Activated naive CD4-positive, alpha-beta T cell (primary cell): Measurements from ENCODE around the gene SNAPC2.
"Not testable (repeated sequence)": the region's sequence is repeated elsewhere in the genome, so short reads cannot be mapped to it uniquely, and the experiment has no call there.

Source experiments
- DNase-seq, 4 experiments: peaks; one replicate each; lab custom pipeline; 2025; lab: John Stamatoyannopoulos, UW

SNAPC2 gene

DNA sequence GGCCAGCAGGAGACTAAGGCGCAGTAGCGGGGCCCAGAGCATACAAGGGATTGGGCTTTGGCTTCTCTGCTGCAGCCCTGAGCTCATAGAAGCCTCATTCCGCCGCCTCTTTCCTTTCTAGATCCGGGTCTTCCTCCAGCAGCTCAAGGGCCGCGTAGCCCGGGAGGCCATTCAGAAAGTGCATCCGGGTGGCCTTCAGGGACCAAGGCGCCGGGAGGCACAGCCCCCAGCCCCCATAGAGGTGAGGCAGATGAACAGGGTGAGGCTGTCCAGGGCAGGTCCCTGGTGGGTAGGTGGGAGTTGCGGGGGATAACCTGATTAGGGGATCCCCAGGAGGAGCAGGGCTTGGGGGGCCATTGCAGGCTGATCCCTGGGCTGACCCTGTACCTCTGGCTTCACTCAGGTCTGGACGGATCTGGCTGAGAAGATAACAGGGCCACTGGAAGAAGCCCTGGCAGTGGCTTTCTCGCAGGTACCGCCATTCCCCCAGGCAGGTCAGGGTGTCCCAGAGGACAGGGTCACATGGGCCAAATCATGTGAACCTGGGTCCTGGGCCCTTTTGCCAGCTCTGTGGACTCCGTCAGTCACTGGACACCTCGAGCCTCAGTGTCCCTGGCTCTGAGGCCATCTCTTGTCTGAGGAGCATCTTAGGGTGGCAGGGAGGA lies 1.3 kb downstream of the SNAPC2 start:
- no peak for DNase-seq

DNA sequence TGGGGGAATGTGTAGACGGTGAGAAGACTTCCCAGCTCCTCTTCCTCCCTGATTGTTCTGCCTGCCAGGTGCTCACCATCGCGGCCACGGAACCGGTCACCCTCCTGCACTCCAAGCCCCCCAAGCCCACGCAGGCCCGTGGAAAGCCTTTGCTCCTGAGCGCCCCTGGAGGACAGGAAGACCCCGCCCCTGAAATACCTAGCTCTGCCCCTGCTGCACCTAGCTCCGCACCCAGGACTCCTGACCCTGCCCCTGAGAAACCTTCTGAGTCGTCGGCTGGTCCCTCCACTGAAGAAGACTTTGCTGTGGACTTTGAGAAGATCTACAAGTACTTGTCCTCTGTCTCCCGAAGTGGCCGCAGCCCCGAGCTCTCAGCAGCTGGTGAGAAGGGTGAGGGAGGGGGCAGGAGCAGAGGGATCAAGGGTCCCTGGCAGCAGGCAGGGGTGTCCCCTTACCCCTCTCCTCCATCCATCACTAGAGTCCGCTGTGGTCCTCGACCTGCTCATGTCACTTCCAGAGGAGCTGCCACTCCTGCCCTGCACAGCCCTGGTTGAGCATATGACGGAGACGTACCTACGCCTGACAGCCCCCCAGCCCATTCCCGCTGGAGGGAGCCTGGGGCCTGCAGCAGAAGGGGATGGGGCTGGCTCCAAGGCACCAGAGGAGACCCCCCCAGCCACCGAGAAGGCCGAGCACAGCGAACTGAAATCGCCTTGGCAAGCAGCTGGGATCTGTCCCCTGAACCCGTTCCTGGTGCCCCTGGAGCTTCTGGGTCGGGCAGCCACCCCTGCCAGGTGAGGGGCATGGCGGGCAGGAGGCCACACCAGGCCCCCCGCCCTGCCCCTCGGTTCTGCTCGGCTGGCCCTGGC lies 2.1 kb downstream of the SNAPC2 start:
- DNase-seq, result no peak

DNA sequence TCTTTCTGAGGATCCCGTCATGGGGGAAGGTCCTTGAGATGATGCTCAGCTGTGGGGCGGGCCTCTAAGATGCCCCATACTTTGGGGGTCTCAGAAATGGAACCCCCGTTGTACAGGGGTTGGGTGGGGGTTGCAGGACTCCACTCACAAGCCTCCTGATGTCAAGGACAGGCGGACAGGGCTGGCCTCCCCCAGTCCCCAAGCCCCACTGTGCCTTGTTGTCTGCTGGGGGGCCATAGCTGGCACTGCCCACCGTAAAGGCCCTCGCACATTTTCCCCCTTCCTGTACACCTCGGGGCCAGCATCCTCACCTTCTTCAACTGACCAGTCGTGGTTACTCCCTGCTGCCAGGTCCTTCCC lies 2.7 kb downstream of the SNAPC2 start:
- DNase-seq, result no peak

DNA sequence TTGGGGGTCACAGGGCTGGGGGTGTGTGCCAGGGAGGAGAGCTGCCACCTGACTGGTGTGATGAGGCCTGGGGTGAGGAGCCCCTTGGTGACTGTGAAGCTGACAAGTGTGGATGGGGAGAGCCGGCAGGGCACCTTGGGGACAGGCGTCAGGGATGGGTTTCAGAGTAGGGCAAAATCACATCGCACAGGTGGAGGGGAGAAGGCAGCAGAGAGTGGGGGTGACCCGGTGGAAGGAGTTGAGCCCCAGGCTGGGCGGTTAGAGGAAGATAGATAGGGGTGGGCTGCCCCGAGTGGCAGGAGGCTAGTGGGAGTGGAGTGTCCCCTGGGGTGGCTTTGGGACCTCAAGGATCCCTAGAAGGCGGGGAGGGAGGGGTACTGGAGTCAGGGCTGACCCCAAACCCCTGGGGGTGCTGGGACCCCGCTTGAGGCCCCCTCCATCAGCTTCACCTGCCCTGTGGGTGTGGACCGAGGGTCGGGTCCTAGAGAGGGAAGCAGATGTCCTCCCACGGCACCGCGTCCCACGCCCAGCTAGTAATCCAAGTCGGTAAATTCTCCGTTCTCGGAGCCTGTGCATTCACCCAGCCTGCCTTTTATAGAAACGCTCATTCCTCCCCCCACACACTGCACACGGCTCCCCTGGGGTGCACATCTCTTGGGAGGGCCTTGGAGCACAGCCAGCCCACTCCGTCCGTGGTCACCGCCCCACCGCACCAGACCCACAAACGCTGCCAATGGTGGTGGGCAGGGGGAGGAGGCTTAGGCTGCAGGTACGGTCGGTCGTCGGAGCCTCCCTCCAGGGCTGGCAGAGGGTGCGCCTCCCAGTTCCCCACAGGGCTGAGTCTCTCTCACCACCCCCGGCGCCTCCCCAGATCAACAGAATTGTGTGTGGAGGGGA lies 3.4 kb downstream of the SNAPC2 start:
- DNase-seq, result no peak

DNA sequence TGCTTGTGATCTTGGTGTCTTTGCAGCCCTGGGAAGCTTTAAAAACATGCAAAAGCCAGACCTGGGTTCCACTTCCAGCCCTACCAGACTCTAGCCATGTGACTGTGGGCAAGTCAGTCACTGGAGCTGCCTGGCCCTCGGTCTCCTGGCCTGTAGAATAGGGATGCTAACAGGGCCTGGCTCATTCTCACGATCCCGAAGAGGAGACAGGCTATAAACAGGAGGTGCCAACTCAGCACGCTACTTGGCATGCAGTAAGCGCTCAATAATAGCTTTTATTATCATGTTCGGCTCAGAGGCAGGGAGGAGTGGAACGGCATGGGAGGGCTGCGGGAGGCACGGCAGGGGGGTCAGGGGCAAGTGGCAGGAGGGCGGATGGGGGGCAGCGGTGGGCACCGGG lies 4.1 kb downstream of the SNAPC2 start:
- DNase-seq, result no peak

DNA sequence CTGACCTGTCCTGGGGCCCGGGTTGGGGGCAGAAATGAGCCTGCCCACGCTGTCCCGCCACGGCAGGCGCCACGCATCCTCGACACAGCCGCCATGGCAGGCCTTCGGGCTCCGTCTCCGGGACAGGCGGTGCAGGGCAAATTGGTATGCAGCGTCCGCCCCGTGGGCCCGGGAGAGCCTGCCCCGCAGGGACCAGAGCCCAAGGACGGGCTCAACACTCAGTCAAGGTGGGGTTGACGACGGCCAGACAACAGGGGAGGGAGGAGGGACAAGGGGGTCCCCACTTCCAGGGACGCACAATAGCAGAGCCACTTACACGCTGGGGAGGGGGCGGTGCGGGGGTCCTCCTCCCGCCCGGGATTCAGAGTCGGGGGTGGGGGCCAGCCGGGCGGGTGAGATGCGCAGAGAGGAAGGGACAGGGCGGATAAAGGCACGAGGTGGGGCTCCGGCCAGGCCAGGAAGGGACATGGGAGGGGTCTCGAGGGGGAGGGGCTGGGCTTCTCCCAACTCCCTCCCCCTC lies 4.6 kb downstream of the SNAPC2 start:
- no peak for DNase-seq

DNA sequence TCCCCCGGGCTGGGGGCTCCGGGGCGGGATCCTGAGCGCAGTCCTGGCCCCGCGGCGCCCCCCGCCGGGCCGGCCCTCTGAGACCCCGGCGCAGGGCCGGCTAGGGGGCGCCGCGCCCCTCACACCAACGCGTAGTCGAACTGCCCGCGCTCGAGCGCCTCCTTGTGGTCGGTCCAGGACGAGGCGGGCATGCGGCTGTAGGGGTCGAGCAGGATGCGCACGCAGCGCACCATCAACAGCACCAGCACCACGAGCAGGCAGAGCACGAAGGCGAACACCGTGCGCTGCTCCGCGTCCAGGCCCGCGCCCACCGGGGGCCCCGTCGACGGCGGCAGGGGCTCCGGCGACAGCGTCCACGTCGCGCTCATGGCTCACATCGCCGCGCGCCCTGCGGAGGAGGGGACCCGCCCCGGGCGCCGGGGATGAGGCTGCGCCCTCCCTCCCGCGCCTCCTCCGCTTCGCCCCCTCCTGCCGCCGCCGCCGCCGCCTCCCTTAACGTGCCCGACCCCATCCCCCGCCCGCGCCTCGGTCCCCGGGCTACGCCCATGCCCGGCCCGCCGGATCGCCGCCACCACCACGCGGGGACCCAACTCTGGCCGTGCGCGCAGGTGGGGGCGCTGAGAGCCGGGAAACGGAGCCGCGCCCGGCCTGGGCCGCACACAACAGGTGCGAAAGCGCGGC lies 5.2 kb downstream of the SNAPC2 start:
- peak; percentile 52 to 71 (median 63) for DNase-seq

DNA sequence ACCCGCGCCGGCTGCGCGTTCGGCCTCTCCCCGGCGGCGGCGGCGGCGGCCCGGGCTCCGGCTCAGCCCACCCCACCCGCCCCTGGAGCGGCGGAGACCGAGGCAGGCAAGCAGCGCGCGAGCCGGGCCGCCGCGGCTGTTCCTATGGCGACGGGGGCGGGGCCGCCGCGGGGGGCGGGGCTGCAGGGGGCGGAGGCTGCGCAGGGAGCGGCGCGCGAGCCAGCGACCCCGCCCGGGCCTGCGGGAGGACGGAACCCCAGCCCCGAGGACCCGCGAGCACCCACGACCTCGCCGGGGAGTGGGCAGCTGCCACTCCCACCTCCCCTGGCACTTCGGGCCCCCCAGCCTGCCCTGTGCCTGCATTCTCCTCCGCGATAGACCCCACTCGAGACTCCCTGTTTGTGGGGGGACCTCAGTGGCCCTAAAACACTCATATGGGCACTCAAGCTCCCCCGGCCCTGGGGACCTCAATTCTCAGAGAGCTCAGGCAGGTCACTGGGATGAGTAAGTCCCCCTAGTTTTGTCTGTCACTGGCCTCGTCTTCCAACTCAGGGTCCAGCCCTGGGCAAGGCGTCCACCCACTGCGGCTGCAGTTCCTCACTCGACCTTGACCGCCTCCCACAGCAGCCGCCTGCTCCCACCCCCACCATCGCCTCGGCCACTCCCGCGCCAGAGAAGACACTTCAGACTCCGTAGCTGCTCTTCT lies 6.0 kb downstream of the SNAPC2 start, which contains the start of gene CTXN1:
CTXN1 (minus strand) TSS at position 115 of the 706 bp plus-strand sequence. CDS start 597 bp downstream, outside the sequence.
- DNase-seq, result peak; percentile 30 to 81 (median 54)

DNA sequence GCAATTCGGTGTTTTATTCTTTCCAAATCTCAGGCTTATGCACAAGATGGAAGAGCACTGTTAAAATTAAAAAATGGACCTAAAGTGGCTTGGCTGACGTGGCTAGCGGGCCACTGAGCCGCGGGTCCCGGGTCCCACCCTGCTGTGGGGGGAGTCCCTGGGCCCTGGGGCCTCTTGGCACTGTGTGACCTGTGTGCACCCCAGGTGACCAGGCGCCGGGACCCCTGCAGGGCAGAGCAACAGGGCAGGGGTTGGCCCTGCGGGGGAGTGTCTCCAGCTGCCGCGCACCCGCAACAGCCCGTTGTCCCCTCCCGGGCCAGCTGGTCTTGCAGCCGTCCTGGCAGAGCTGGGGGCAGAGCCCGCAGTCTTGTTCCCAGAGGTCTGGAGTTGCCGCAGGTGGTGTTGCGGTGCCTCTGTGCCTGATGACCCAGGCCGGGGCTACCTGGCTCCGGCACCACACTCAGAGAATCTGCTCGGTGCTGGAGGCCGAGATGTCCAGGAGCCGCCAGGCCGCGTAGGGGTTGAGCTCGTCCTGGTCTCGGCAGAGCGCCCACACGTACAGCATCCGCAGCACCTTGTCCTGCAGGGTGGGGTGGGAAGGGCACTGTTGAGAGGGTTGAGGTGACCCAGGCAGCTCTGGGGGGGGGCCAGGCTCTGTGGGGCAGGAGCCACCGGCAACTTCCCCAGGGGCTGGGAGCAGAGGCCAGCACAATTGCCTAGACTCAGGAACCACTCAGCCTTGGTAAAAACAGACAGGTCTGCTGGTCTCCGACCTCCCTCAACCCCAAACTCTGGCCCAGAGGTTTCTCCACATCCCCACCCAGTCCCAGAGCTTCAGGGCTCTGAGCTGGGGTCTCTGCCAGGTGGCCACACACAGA lies 6.8 kb downstream of the SNAPC2 start:
- no peak for DNase-seq

DNA sequence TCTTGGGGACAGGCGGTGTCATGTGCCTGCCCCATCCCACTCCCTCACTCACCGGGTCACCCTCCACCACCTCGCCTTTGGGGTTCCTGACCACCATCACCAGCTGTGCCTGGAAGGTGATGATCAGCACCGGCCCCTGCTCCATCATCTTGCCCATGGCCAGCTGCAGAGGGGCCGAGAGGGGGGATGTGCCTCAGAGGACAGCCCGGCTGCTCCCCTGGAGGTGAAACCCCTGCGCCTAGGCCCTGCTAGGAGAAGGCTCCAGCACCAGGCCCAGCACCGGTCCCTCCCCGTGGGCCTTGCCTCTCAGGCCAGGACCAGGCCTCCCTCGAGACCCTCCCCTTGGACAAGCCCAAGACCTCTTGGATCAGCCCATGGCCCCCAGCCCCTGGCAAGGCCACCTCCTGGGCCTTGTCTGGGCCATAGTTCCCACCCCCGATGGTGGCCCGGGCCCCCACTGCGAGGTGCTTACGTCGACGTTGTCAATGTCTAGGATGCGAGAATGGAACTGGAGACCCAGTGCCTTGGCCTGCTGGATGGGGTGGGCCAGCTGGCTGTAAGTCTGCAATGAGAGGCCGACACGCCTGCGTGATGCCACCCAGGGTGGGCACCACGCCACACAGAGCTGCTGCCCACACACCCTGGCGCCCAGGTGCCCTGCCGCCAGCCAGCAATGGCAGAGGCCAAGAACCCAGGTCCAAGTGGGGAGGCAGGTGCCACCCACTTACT lies 7.6 kb downstream of the SNAPC2 start:
- DNase-seq, result no peak

DNA sequence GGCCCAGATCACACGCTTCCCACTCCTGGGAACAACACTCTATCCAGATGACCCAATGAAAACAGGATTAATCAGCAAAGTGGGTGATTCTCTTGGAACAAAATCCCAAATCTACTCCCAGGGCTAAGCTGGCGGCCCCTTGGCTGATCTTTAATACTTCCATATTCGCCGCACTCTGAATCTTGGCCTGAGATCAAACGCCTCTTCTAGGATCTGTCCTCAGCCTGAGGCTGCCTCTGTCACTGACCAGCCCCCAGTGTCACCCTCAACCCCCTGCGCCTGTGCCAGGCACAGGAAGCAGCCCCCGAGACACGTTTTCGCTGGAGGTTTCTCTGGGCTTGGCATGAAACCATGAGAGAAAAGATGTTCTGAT lies 8.2 kb downstream of the SNAPC2 start:
- DNase-seq, result no peak

DNA sequence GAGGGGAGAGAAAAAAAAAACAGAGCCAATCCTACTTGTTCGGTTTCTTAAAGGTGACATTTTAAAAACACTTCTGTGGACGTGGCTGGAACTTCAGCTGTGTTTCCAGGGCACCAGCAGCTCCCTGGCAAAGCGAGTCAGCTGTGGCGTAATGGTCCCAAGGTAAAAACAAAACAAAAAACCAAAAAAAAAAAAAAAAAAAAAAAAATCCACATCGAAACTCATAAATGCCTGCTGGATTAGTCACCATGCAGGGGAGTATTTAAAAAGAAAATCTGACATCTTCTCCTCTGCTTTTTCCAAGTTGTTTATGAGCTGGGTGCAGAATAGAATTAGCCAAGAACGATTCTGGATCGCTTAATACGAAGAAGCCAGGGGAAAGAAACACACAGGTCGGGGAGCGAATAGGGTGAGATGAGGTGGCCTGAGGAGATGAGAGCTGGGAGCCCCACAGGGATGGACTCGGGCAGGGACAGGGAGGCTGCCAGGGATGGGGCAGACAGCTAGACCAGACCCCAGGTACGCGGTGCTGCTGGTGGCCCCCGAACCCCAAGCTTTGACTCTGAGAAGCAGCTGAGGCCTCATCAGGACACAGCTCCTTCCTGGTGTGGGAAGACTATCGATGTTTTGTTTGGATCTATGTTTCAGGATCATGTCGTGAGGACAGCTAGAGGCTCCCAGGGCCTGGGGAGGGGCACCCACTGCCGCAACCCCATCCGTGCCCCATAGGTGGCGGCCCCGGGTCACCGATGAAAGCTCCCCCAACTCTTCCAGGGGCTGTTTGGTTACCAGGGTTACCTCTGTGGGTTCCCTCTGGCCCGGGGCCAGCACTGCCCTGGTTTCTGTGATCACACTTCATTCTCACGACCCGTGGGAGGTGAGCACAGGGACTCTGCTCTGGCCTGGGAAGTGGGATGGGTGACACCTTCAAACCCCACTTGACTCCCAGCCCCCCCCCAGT lies 8.9 kb downstream of the SNAPC2 start:
- DNase-seq, result peak in 2 of 4 experiments; percentile 48 to 58

DNA sequence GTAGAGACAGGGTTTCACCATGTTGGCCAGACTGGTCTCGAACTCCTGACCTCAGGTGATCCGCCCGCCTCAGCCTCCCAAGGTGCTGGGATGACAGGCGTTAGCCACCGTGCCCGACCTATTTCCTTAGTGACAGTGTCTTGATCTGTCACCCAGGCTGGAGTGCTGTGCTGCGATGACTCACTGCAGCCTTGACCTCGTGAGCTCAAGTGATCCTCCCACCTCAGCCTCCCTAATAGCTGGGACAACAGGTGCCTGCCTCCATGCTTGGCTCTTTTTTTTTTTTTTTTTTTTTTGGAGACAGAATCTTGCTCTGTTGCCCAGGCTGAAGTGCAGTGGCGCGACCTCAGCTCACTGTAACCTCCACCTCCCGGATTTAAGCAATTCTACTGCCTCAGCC lies 9.9 kb downstream of the SNAPC2 start:
- not testable (repeated sequence) for DNase-seq

DNA sequence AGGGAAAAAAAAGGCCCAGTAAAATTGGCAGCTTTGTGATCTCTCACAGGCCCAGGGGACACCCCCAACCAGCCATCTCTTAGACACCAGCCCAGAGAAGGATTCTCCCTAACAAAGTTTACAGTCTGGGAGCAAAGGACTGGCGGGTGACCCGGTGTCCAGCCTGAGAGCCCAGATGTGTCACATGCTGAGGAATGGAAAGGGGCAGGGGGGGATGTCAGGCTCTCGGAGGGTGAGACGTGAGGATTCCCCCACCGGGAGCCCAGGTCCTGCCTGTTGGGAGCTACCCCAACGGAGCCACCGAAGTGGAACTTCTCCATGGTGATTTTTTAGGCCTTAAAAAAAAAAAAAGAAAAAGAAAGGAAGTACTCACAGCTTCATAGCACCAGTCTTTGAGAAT lies 10.6 kb downstream of the SNAPC2 start:
- no peak for DNase-seq

DNA sequence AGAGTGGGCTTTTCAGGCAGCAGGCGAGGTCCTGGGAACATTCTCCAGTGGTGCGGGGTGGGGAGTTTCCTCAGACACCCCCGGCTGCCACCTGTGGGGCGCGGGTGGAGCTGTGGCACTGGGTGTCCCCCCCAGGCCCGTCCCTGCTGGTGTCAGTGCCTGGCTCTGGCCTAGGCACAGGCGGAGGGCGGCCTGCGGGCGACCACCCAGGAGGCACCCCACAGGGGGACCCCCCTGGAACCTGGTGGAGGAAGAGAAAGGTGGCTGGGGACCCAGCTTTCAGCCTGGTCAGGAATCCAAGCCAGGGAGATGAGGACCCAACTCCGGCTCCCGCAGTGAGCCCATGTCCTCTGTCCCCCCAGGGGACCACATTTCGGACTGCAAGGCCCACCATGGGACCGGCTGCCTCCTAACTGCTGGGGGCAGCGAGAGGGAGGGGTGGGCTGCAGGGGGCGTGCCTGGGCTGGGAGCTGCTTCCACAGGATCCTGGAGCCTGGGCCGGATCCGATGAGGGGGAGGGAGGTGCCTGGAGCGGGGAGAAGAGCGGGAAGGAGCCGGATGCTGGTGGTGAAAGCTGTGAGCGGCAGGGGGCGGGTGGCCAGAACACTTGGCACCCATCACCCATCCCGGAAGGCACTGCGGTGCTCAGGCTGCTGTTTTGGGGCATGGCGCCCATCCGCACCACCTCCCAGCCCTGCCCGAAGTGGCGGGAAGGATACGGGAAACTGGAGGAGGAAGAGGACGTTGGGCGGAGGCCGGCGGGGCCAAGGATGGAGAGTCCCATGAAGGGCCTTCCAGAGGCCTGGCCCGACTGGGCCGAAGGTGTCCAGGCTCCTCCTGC lies 11.3 kb downstream of the SNAPC2 start:
- no peak for DNase-seq

DNA sequence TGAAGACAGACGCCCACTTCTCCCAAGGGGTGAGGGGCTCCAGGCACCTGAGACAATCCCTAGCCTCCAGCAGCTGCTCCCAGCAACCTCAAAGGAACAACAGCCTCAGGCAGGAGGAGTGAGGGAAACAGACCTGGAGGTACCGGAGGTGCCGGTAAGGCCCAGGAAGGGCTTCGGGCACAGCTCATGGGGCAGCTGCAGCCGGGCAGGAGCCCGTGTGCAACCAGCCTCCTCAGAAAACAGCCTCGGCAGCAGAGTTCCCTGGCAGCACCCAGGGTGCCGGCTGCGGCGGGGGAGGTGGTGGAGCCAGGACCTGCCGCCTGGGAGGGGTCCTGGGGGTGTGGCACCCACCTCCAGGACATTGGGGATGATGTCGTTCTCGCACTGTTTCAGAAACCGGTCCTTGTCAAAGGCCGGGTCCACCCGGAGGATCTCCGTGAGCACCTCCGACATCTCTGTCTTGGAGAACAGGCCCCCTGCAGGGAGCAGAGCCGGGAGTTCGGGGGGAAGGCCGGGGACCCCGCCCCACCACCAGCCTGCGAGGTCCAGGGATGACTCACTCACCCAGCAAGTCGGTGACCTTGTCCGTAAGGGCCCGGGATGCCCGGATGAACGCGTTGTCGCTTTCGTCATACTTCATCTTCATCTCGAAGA lies 12.3 kb downstream of the SNAPC2 start:
- DNase-seq, result no peak

DNA sequence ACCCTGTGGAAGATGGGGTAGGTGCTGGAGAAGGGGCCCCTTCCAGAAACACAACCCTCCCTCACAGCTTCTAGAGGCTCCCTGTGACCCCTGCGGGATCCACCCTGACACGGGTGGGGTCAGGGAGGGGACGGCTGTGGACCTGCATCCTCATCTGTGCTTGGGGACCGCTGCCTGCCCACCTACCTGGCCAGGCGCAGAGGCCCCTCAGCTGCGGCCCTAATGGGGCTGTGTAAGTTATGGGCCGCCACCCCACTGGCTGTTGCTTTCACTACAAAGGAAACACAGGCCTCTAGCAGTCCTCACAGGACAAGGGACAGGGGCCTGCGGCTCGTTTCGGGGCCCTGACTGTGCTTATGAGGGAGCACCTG lies 12.8 kb downstream of the SNAPC2 start:
- no peak for DNase-seq
